A673 (cell line): ENCODE data around the gene CGB2.

Experiments used
- CTCF ChIP-seq: fragments of 300-800, 200-600 bp; sonication (generic); conservative IDR thresholded peaks from 2 replicates; pipeline ENCODE4 v1.5.1; 2017; ENCODE audit warnings: low read depth, mild to moderate bottlenecking, antibody characterized with exemption, low read length, moderate library complexity, mixed read lengths
- EZH2 ChIP-seq: fragments of 200-600 bp; sonication (generic); IDR thresholded peaks from 2 replicates; pipeline ENCODE4 v1.6.1; 2017; ENCODE audit warnings: borderline replicate concordance, low read depth, mild to moderate bottlenecking, mixed read lengths, antibody characterized with exemption, low read length; ENCODE audit not compliant: poor library complexity, severe bottlenecking

DNA sequence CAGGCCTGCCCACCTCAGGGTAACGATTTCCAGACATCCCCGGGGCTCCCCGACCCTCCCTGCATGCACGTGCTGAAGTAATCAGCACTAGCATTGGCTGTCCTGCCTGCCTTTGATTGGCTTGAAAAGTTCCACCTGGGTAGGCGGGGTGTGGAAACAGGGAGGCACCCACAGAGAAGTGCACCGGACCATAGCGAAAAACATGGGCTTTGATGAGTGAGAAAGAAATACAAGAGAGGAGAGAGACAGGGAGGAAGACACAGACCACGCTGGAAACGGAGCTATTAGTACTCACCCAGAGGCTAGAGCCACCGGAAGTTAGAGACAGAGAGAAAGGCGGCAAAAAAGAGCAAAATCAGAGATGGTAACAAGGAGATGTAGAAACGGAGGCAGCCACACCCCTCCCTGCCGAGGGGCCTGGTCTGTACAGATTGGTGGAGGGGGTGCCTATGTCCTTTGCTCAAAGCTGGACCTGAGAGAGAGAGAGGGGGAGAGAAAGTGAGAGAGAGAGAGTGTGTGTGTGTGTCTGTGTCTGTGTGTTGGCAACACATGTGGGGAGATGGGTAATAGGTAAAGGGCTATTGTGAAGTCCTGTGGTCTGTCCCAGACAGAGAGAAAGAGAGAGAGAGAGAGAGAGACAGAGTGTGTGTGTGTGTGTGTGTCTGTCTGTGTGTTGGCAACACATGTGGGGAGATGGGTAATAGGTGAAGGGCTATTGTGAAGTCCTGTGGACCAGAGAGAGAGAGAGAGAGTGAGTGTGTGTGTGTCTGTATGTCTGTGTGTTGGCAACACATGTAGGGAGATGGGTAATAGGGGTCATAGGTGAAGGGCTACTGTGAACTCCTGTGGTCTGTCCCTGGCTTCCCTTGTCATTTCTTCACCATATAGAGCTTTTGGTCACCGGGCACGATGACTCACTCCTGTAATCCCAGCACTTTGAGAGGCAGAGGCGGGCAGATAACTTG is 10.5 kb upstream of the CGB2 start:
- TF ChIP-seq CTCF, result no peak
- TF ChIP-seq EZH2, result no peak
